HG03025 (cell line): Measurements from ENCODE around the gene MLH3.
"Not testable (repeated sequence)": the region's sequence is repeated elsewhere in the genome, so short reads cannot be mapped to it uniquely, and the experiment has no call there.

Experiments
- ATAC-seq: cut with Tn5 transposase; IDR thresholded peaks from one replicate; pipeline ENCODE4 v1.9.1; 2021; ENCODE audit warnings: mild to moderate bottlenecking, moderate library complexity; ENCODE audit not compliant: unreplicated experiment, low FRiP score

Gene MLH3

DNA sequence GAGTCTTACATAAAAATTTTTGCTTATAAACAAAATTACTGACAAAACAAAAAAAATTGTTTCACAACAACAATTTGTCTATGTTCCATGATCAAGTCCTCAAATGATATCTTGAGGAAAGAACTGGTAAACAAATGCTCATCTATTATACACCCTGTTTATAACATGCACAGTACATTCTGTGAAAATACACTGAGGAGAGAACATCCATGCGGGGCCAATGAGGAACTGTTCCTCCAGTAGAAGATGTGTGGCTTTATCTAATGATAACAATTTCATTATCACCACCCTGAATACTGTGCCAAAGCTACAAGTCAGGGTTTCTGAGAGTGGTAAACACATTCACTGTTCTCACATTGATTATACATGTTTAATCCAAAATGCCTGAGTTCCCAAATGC lies 10.8 kb downstream of the MLH3 start:
- ATAC-seq = no peak

DNA sequence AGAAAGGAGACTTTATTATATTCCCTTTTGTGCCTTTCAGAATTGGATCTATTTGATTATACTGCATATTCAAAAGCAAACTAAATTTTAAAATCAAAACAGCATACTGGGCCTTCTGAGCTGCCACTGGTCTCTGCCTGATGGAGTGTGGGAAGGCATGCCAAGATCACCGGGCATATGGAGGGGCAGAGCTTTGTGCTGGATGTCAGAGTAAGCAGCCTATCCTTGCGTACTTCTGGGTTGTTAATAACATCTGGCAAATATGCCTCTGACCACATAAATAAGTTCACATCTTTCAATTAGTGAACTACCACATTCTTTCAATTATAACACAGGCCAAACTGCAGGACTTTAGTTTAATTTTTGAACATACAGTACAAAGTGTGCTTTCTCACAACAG lies 18.3 kb downstream of the MLH3 start:
- no peak for ATAC-seq

DNA sequence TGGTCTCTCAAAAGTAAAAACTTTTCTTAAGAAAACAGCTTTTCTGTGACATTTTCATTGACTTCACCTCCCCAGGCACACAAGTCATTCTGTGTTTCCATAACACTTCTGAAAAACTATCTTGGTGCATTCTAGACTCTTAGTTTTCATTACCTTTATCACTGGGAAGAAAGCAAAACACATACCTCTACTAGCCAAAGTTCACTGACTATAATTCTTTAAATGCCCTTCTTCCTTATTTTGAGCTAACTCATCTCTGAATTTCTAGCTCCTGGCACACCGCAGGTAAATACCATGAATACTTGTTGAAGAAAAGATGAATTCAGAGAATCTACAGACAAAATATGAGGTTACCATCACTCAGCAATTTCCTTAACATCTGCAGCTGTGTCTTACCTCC lies 21.1 kb downstream of the MLH3 start:
- no peak for ATAC-seq

DNA sequence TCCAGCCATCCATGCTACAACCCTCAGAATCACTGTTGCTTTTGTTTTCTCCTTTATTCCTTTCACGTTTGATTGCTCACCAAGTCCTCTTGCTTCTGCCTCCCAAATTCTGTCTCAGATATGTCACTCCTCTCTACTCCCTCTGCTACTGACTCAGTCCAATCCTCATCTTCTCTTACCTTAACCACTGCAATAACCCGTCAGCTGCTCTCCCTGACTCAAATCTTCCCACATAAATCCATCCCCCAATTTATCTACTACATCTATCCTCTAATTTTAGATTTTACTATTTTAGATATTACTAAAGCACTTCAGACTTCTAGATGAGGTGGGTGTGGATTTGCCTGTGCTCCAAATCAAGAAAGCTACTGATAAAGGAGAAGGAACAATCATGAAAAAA lies 25.4 kb downstream of the MLH3 start:
- no peak for ATAC-seq

DNA sequence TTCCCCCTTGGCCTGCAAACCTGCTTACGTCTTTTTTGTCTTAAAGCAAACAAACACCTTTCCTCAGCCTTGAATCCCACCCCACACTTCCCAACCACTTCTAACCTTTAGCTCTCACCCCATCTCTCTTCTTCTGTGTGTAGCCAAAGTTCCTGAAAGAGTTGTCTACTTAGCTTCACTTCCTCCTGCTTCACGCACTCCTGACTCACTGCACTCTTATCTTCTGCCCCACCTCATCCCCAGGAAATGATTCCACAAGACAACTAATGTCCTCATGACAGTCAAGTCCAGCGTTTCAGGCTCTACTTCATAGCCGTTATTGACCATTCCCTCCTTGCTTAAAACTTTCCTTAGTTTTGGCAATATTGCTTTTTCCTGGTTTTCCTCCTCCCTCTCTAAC lies 26.2 kb downstream of the MLH3 start:
- no peak for ATAC-seq

DNA sequence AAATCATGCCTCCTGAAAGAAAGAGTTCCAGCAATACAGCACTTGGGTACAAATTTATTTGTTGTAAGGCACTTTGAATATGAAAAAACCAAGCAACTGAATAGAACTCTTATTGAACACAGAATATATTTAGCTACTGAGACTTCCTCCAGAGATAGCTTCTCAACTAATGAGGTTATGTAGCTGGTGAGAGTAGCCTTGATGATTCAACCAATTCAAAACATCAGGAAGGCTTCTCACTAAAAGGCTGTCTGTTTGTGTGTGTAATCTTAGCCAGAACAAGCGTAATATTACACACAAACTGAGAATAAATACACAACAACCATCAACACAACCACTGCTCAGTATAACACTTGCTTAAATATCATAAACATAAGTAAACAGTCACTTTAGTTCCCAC lies 28.2 kb downstream of the MLH3 start:
- no peak for ATAC-seq

DNA sequence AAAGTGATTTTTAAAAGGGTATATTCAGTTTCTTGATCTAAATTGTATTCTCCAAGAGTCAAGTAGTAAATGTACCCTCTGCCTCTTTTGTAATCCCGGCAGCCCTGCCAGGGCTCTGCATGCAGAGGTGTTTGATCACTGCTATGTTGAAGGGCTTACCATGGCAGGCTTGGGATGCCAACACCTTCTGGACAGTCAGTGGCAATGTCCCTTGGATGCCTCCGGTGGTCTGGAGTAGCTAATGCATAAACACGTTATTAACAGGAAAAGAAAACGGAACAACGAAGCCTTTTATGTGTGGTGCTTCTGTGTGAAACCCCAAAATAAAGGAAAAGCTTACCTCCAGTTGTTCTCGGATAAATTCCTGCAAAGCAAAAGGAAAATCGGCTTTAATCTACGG lies 28.6 kb downstream of the MLH3 start:
- no peak for ATAC-seq

DNA sequence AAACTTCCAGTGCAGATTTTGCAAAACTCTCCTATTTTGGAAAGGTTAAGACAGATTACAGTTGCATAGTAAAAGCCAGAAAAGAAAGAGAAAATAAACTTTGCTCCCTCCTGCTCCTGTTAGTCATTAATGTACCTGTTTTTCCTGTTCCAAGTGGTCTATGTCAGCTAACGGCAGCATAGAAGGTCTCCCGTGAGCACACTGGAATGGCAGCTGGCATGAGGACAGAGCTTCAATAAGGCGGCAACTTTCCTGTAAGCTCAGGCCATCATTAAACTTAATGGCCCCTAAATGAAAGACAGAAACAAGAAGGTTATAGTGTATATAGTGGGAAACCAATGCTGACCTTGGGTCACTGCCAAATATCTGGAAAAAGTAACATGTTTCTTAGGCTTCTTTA lies 32.6 kb downstream of the MLH3 start:
- no peak for ATAC-seq

DNA sequence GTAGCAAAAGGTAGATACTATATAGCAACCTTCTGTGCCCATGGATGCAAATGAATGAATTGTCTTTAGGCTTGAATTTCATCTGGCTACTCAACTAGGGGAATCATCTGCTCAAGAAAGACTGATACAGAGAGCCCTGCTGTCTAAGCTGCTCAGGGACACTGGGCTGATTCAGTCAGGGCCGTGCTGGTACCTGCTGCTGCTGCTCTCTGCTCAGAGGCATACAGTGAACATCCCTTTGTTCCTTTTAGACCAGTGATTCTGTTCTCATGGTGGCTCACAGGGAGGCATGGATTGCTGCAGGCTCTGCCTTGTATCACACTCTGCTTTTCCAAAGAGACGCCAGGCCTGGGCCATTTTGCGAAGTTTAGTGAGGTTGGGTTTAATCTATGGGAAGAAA lies 34.5 kb downstream of the MLH3 start:
- no peak for ATAC-seq

DNA sequence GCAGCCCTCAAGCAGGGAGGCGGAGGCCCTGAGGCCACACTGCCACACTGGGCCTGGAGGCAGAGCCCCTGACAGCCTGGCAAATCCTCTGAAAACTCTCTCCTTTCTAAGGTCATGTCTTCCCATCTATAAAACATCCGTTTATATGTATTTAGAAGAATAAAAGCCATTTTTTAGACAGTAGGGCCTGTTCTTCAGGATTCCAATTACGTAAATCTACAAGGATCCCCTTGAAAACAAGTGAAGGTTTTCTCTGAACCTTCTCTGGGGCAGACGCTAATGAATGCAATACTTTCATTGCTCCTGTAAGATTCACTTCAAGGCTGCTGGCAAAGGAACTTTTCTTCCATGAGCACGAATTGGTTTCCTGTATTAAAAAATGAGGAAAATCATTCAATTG lies 35.8 kb downstream of the MLH3 start:
- ATAC-seq = no peak

DNA sequence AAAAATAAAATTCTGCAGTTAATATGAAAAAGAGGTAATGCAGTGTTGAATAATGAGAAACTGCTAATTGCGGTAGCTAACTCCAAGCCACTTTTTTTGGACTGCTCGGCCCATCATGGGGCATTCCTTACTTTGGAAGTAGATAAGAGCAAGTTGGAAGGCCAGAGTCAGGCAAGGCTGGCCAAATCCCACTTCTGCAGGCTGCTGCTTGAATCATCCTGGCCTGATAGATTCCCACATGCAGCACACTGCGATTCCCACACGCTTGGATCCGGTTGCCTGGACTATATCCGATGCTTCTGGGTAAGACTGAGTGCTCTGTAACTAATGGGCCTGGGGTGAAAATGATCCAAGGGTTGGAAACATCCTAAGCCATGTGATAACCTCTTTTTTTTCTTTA lies 38.0 kb downstream of the MLH3 start:
- ATAC-seq = no peak

DNA sequence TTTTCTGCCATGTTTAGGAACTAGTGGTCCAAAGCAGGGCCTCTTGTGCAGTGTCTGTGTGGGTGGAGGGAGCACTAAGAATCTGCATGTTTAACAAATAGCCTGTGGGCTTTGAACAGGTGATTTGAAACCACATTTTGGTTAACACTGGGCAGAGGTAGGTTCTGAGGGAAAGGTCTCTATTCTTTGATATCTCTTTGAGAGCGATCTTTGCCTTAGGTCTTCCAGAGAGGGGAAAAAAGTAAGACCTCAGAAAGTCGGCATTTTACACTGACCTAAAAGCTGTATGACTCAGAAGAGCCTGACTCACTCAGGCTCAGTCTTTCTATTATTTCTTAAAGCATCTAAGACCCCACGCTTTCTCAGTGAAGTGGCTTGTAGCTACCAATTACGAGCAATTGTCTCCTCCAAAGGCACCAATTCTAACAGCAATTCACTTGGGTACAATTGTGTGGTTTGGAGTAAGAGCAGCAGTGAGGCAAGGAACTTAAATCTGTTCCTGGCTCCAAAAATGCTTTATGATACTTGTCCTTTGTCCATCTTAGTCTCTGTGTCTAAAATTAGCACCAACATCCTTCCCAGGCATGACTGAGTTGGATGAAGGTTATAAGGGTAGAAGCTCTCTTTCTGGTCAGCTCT lies 39.8 kb downstream of the MLH3 start:
- no peak for ATAC-seq

DNA sequence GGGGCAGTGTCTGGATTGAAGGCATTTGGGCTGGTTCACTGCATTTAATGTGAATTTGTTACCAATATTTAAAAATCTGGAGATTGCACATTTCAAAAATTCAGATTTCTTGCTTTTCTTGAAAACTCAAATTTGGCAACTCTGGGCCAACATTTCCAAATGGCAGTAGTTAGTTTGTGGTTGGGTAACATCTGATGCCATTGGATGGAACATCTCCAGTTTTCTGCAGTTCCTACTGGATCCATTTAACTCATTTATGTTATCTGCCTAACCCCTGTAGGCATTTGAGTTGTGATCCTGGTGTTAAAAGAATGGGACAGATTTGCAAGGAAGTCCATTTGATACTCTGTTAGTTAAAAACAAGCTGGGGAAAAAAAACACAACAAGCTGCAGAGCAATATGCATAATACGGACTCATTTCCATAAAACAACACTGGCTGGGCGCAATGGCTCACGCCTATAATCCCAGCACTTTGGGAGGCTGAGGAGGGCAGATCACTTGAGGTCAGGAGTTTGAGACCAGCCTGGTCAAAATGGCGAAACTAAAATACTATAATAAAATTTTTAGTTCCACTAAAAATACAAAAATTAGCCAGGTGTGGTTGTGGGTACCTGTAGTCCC lies 40.7 kb downstream of the MLH3 start:
- no peak for ATAC-seq

DNA sequence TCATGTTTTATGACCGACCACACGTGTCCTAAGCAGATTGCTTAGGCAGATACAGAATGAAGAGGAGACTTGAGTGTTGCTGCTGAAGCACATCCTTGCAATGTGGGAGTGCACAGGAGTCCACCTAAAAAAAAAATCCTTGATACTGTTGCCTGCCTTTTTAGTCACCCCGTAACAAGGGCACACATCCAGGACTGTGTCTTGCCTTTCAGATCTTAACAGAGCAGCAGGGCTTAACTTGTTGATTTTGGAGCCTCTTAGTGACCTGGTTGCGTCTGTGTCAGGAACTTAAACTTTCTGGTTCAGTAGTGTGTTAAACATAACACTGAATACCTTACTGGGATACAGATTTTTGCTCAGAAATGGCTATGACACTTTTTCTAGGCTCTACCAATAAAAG lies 42.1 kb downstream of the MLH3 start:
- no peak for ATAC-seq

DNA sequence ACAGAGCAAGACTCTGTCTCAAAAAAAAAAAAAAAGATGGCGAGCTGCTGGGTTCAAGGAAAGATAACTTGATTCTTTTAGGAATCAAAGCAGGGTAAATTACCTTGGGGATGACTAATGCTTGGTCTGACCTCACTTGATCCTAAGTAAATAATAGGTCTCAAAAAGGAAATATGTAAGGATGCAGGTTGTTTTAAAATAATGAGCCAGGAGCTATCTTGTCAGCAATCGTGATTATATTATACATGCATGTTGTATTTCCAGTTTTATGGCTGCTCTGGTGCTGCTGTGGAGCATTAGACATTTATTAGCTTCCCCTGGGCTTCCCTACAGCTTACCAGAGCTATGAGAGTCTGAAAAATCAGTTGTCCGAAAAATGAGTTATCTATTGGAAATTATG lies 45.9 kb downstream of the MLH3 start:
- no peak for ATAC-seq

DNA sequence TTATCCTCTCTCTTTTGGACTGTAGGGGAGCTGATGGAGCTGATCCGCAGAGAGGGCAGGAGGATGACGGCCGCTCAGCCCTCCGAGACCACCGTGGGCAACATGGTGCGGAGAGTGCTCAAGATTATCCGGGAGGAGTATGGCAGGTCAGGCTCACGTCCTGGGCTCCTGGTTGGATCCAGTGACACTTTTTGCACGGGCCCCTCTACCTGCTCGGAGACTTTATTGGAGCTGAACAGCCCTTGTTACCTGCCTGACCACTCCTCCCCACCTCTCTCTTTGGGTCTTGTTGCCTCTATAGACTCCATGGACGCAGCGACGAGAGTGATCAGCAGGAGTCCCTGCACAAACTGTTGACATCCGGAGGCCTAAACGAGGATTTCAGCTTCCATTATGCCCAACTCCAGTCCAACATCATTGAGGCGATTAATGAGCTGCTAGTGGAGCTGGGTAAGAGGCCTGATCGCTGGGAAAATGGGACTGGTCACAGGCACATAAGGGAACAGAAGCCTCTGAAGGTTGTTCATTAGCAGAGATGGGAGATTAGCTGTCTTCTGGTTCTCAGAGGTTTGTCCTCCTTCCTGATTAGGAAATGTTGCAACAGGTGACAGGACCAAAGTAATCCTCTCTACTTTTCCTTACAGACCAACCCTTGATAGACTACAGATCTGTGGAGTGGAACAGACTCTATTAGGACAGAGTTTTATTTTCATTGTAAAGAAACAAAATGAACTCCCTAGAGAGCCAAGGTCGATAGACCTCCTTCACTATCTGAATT lies 47.8 kb downstream of the MLH3 start:
- peak; percentile 3 for ATAC-seq

DNA sequence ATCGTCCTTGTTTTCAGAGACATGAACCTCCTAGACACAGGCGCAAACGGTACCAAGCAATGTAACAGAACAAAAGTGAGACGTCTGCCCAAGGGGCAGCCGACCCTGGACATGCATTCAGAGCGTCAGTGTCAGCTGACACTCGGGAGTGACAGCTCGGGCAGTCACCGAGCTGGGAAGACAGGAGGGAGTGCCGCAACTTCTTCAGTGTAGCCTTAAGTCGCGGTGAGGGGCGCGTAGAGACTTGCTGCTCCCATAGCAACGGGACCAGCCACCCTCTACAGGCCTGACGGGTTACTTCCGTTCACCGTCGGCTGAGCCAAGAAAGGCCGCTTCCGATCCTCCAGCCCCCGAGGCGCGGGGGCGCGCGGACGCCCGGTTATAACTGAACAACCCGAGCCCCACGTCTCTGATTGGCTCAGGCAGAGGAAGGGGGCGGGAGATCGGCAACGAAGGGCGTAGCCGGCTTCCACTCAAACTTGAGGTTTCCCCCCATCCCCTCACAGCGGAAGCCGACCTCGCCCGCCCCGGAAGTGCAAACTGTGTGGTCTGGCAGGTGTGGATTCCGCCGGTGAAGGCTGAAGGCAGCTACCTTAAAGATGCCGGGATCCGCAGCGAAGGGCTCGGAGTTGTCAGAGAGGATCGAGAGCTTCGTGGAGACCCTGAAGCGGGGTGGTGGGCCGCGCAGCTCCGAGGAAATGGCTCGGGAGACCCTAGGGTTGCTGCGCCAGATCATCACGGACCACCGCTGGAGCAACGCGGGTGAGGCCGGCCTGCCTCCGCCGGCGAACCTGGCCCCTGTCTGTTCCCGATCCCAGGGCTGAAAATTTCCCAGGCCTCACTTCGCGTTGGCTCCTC lies 48.6 kb downstream of the MLH3 start, which contains the start of gene EIF2B2:
Gene EIF2B2 (plus strand): TSS at position 530 of the 858 bp plus-strand sequence. CDS start 70 bp downstream, at position 600.
- peak; percentile 87 for ATAC-seq

DNA sequence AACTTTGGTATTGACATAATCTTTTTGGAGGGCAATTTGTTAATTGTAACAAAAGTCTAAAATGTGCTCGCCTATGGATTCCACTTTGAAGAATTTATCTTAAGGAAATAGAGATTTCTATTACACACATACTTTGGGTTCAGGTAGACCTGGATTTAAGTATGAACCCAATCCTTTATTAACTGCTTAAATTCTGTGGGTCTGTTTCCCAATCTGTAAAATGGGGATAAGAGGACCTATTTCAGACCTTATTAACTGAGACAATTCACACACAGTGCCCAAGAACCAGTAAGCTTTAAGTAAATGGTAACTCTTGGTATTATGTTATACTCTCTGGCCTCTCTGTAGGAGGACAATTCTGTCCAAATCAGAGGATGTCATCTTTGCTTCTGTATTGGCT lies 49.4 kb downstream of the MLH3 start:
- no peak for ATAC-seq

DNA sequence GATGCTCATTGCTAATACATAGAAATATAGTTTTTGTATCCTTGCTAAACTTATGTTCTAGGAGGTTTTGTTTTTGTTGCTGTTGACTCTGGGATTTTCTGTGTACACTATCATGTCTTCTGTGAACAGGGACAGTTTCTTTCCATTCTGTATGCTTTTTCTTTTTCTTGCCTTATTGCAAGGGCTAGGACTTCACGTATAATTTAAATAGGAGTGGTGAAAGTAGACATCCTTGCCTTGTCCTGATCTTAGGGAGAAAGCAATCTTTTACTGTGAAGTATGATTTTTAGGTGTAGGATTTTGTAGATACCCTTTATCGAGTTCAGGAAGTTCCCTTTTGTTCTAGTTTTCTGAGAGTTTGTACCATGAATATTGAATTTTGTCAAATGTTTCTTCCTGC lies 50.0 kb downstream of the MLH3 start:
- no peak for ATAC-seq

DNA sequence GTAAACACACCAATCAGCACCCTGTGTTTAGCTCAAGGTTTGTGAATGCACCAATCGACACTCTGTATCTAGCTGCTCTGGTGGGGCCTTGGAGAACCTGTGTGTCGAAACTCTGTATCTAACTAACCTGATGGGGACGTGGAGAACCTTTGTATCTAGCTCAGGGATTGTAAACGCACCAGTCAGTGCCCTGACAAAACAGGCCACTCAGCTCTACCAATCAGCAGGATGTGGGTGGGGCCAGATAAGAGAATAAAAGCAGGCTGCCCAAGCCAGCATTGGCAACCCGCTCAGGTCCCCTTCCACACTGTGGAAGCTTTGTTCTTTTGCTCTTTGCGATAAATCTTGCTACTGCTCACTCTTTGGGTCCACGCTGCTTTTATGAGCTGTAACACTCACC lies 55.5 kb downstream of the MLH3 start:
- ATAC-seq = not testable (repeated sequence)

DNA sequence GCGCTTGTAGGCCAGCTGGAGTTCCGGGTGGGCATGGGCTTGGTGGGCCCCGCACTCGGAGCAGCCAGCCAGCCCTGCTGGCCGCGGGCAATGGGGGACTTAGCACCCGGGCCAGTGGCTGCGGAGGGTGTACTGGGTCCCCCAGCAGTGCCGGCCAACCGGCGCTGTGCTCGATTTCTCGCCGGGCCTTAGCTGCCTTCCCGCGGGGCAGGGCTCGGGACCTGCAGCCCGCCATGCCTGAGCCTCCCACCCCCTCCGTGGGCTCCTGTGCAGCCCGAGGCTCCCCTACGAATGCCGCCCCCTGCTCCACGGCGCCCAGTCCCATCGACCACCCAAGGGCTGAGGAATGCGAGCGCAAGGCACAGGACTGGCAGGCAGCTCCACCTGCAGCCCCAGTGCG lies 57.1 kb downstream of the MLH3 start:
- not testable (repeated sequence) for ATAC-seq
